NT2/D1 (cell line): ENCODE data around the gene ARMS2.

ENCODE experiments used
- SUZ12 ChIP-seq: IDR thresholded peaks from 2 replicates; pipeline ENCODE4 v1.6.1; 2011; ENCODE audit not compliant: insufficient read length, insufficient read depth; ENCODE audit errors: extremely low read depth
- YY1 ChIP-seq: IDR thresholded peaks from 2 replicates; pipeline ENCODE4 v1.6.1; 2011; ENCODE audit not compliant: insufficient read length, insufficient read depth
- ZNF274 ChIP-seq: IDR thresholded peaks from 2 replicates; pipeline ENCODE4 v1.6.1; 2011; ENCODE audit warnings: mild to moderate bottlenecking, low read depth, low read length

GRCh38 chr10:122492006-122492405 lies 37.6 kb downstream of the ARMS2 start:
- TF ChIP-seq YY1: no peak
- TF ChIP-seq ZNF274: no peak
- TF ChIP-seq SUZ12: no peak
